H7 (cell line): ENCODE data around the gene CYBA. TPM values are rescaled to one million over a fixed set of nuclear protein-coding genes. Genes with fewer than 3 reads are reported as not detected.

ENCODE experiments used
- DNase-seq: peaks from one replicate; pipeline ENCODE4 v3.0.0; 2012
- H3K27me3 ChIP-seq: 2 replicates; pipeline ENCODE4 v1.6.0; 2011; ENCODE audit warnings: mild to moderate bottlenecking, low read length; ENCODE audit not compliant: control insufficient read depth, insufficient read depth
- H3K36me3 ChIP-seq: replicated peaks from 2 replicates; pipeline ENCODE4 v1.5.1; 2011; ENCODE audit warnings: low read length; ENCODE audit not compliant: control insufficient read depth, insufficient read depth
- H3K4me3 ChIP-seq: 2 replicates; pipeline ENCODE4 v1.5.1; 2011; ENCODE audit warnings: low read depth, mild to moderate bottlenecking, control low read depth, low read length, moderate library complexity; ENCODE audit not compliant: insufficient read depth
- total RNA-seq: library from RNA; depleted of rRNA; stranded (reverse); fragments of >200 nt; shearing (Covaris generic); gene quantifications from 2 replicates; pipeline ENCODE4 v1.2.3, GENCODE V29; 2014

CYBA gene
- total RNA-seq, 1 experiment from 2014 or later, result 215 TPM

DNA sequence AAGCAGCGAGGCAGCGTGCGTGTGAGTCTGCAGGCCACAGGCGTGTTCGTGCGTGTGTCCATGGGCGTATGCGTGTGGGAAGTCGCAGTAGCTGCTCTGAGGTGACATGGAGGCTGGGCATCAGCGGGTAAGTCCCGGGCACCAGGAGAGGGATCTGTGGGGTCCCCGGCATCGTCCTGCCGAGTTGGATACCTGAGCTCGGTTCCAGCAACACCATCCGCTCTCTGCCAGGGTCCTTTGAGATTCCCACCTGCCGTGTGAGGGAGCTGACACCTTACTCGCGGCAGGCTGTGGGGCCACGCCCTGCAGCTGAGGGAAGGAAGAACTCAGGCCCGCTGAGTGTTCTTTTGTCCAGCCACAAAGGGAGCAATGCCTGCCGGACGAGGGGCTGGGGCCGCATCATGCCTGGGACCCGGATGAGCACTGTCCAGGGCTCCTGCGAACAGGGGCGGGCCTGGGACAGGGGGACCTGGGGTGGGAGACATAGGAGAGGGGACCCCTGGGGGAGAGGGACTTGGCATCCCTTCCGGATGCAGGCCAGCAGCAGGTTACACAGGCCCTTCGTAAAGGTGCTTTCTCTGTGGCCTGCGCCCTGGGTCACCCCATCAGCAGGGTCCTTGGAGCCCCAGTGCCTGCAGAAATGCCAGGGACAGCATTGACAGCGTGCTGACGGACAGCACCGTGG lies 40.4 kb upstream of the CYBA start:
- DNase-seq, result no peak
- Histone ChIP-seq H3K36me3 (no peaks in the 10 kb centered on the region), H3K4me3 (no peak overlapping the region), H3K27me3 (peaks cover 15% of the 10 kb centered on the region)

DNA sequence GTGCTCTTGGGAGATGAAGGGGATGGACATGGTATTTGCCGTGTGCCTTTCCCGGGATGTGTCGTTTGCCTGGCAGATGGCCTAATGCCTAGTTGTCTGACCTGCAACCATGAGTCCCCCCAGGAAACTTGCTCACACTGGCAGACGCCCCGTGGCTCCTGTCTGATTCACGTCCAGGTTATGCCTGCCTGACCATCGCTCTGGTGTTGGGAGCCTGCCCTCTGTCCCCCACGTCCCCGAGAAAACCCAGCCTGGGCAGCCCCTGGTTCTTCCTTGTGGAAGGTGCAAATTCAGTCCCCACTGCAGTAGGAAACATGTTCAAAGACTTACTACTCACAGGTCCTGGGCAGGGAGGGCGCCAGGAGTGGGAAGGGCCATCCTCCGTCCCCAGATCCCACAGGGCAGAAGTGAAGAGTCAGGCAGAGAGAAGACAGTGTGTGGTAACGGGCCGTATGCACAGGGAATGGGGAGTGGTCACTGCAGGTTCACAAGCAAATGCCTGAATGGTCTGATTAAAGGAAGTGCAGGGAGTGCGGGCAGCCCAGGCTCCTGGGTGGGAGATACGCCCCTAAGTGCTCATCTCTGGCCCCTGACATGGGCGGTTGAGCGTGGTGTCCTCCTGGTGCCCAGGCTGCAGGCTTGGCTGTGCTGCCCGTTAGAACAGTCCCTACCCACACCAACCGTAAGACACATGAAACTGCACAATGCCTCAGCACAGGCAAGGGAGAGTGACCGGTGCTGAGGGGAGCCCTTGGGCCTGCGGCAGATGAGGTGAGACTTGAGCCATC lies 39.7 kb upstream of the CYBA start:
- no peaks in the 10 kb centered on the region for H3K36me3 ChIP-seq
- DNase-seq, result no peak
- peaks cover 20% of the 10 kb centered on the region for H3K27me3 ChIP-seq
- no peak overlapping the region for H3K4me3 ChIP-seq

DNA sequence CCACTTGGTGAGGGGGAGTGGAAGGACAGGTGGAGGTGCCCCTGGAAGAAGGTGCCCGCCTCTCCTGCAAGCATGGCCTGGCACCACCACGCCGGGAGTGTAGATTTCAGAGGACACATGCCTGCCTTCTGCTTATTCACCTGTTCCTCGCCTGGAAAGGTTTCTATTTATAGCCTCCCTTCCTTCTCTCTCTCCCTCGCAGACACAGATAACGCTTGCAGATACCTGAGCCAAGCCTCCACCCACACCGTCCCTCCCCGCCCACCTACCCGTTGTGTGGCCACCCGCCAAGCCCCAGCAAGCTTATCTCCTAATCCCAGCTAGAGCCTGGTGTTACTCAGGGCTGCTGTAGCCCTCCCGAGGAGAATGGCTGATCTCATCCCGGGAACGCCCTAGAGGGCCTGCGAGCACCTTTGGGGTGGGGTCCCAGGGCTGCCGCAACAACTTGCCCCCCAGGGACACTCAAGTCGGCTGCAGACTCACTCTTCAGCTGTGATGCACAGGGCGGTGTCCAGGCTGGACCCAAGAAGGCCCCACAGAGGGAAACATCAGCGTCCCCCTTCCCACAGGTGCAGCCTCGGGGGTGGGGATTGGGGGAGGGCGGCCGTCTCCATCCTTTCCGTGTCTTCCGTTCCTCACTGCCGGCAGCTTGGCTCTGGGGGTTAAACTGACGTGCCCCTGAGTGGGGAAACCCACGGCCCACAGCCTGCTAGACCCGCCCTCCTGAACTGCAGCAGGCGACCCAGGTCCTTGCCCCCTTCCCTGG lies 37.3 kb upstream of the CYBA start:
- no peaks in the 10 kb centered on the region for H3K36me3 ChIP-seq
- H3K27me3 ChIP-seq, result peaks cover 28% of the 10 kb centered on the region
- H3K4me3 ChIP-seq, result no peak overlapping the region
- peak; percentile 86 for DNase-seq

DNA sequence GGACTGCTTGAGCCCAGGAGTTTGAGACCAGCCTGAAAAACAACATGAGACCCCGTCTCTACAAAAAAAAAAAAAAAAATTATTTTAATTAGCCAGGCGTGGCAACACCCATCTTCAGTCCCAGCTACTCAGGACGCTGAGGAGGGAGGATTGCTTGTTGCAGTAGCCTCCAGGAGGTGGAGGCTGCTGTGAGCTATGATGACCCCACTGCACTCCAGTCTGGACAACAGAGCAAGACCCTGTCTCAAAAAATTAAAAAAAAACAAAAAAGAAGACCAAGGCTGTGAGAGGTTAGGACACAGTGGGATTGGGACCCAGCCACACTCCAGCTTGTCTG lies 36.8 kb upstream of the CYBA start:
- Histone ChIP-seq H3K27me3 (peaks cover 28% of the 10 kb centered on the region), H3K4me3 (no peak overlapping the region), H3K36me3 (no peaks in the 10 kb centered on the region)
- no peak for DNase-seq

DNA sequence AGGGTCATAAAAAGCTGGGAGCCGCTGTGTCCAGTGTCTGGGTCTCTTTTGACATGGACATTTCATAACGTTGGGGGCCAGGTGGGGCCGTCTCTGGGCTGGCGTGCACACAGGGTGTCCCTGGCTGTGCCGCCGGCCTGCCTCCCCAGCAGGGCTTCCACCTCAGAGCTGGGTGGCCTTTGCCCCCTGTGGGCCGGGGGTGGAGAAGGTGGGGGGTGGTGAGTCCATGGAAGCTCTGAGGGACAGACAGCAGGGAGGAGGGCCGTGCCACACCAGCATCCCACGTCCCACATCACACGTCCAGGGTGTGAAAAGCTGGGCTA lies 36.4 kb upstream of the CYBA start:
- Histone ChIP-seq H3K27me3 (peaks cover 28% of the 10 kb centered on the region), H3K4me3 (no peak overlapping the region), H3K36me3 (no peaks in the 10 kb centered on the region)
- no peak for DNase-seq

DNA sequence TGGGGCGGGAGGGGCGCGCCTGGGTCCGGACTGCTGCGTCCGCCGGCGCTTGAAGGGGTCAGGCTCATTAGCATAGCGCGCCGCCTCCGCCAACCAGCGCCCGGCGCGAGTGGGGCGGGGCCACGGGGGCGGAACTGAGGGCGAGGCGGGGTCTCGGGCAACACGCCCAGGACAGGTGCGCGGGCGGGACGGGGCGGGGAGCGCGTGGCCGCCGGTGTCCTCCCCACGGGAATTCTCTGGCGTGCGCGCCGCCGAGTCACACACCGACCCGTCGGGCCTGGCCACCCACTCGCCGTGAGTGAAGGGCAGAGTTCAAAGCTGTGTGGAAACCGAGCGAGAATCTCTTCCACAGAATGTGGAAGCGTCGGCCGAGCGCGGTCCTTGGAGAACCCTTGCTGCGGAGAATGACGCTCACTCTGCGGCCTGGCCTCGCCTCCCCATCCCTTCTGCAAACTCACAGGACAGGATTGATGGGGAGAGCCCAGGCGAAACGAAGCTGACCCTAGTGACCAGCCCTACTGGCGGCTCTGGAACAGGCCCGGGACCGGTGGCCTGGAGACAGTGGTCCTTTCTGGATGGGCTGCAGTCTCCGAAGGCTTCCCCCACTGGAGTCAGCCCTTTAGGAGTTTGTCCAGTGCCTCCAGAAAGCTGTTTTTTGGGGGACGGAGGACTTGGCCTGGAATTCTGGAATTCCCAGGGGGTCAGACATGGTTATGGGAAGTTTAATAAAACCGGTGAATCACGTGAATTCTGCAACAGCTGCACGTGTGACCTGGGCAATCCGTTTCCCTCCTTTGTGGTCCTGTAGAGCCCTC lies 35.8 kb upstream of the CYBA start, which contains the start of gene SNAI3:
Gene SNAI3 (minus strand): TSS at position 69 of the 815 bp plus-strand sequence. CDS start 101 bp downstream, outside the sequence.
- no peaks in the 10 kb centered on the region for H3K36me3 ChIP-seq
- H3K27me3 ChIP-seq, result peaks cover 28% of the 10 kb centered on the region
- DNase-seq, result peak; percentile 100

DNA sequence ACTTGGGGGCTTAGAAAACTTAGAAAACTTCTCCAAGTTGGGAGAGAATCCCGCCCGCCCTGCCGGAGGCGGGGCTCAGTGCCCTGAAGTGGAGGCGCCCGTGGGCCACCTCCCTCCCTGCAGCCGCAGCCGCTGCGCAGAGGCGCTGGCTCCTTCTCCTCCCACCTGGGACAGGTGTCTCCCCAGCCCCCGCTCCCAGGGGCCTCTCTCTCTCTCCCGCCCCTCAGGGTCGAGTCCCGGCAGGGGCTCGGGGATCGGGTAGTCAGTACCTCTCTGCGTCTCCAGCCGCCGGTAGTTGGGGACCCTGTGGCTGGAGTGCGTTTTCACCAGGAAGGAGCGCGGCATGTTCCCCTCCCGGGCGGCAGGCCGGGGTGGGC lies 35.2 kb upstream of the CYBA start:
- H3K27me3 ChIP-seq, result peaks cover 28% of the 10 kb centered on the region
- DNase-seq, result no peak
- H3K4me3 ChIP-seq, result peak overlapping the region; percentile 63
- H3K36me3 ChIP-seq, result no peaks in the 10 kb centered on the region

More for the DNA sequence above, 35.8 kb upstream of the CYBA start, which contains the start of gene SNAI3:
- peak within 1 kb of the TSS; percentile 63 for H3K4me3 ChIP-seq

DNA sequence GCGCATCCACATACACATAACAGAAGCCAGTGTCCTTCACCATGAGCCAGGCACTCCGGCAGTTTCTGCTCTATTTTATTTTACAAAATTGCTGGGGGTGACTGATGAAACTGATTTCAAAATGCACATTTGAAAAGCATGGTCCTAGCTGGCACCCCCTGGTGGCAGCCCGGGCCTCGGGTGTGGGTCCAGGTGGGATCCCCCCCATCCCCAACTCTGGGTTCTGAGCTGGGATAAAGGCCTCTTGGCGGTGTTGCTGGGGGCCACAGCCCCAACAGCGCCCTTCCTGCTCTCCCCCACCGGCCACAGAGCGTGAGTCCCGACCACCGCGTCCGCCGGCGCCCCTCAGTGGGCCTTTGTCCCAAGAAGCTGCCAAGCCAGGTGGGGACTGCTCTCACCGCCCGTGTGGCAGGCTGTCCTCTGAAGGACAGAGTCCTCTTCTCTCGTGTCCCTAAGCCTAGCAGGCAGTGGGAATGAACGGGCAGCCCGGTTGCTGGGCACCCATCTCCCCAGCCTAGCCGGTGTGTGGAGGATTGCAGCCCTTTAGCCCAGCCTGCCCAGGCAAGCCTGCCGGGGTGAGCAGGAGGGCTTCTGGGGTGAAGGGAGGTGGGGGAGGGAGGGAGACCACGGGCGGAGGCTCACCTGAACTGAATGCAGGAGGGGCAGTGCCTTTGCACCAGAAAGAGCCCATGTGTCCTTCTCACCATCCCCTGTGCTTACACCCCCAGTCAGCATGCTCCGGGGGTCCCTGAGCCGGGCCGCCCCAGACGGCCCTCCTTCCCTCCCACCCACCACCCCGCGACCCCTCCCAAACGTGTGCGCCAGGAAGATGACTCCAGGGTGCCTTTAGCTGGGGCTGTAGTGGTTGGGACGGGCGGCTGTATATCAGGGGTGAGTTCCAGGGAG lies 34.6 kb upstream of the CYBA start:
- H3K27me3 ChIP-seq, result peaks cover 28% of the 10 kb centered on the region
- no peaks in the 10 kb centered on the region for H3K36me3 ChIP-seq

DNA sequence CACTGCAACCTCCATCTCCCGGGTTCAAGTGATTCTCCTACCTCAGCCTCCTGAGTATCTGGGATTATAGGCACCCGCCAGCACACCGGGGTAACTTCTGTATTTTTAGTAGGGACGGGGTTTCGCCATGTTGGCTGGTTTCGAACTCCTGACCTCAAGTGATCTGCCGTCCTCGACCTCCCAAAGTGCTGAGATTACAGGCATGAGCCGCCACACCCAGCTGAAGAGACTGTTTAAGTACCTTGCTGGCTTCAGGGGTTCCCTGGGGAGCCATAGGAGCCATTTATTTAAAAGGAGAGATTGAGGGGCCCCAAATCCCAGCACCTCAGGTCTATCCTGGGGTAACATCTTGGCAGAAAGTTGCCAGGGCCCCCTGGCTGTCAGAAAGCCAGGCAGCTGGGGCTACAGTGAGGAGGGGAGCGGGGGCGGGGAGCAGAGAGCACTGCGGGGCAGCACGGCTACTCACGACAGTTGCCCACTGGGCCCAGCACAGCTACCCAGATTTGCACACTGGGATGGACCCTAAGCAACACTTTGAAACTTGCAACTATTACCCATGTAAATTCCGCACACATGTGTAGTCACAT lies 33.8 kb upstream of the CYBA start:
- no peaks in the 10 kb centered on the region for H3K36me3 ChIP-seq
- peak; percentile 85 for DNase-seq
- H3K27me3 ChIP-seq, result peaks cover 28% of the 10 kb centered on the region
- no peak overlapping the region for H3K4me3 ChIP-seq

More for the DNA sequence above, 34.6 kb upstream of the CYBA start:
- H3K4me3 ChIP-seq, result peak overlapping the region; percentile 63
- peak; percentile 95 for DNase-seq

DNA sequence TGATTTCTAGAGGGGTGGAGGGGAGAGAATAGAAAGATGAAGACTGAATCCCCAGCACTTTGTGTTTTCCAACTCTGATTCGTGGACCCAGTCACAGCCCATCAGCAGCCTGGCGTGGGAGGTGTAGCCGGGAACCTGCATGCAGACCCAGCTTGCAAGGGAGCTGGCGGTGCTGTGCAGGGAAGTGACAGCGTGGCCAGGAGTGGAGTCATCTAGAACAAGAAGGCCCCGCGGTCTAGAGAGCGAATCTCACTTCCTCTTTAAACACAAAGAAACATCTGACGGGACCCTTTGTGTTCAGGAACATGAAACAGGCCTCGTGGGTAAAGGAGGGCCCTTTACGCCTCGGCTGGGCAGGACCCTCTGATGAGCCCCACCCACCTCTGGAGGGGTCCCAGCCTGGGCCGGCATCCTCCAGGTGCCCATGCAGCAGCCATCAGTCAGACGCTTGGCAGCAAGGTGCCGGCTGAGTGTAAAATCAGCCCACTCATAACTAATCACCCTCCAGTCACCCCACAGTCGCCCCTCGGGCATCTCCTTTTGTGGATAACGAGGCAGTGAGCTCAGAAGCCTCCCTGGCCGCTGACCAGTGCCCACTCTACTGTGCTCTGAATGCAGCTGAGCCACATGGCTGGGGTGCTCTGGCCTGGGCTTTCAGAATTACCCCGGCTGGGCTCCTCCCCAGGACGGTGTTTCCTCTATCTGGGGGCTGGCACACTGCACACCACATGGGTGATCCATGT lies 31.0 kb upstream of the CYBA start:
- peaks cover 17% of the 10 kb centered on the region for H3K27me3 ChIP-seq

DNA sequence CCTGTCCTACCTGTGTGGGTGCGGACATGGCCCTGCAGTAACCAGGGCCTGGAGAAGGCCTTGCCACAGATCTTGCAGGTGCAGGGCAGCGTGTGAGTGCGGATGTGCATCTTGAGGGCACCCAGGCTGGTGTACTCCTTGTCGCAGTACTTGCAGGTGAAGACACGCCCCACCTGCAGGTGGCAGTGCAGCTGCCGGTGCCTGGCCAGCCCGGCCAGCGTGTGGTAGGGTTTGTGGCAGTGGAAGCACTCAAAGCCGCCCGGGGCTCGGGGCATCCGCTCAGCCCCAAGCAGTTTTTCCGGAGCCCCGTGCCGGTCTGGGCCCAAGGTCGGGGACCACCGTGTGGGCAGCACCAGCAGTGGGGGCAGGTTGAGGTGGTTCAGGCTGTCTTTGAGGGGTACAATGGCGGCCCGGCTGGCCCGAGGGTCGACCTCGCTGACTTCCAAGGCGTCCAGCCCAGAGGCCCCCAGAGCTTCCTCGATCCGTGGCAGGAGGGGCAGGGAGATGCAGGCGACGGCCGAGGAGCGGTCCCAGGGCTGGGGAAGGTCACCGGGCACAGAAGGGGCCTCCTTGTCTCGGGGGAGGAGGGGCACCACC lies 30.3 kb upstream of the CYBA start:
- no peak overlapping the region for H3K4me3 ChIP-seq
- DNase-seq, result peak; percentile 95
- H3K27me3 ChIP-seq, result peaks cover 13% of the 10 kb centered on the region; the same call in 1 of the 2 replicates
- no peaks in the 10 kb centered on the region for H3K36me3 ChIP-seq

More for the DNA sequence above, 31.0 kb upstream of the CYBA start:
- no peak overlapping the region for H3K4me3 ChIP-seq
- H3K36me3 ChIP-seq, result no peaks in the 10 kb centered on the region
- DNase-seq, result no peak

DNA sequence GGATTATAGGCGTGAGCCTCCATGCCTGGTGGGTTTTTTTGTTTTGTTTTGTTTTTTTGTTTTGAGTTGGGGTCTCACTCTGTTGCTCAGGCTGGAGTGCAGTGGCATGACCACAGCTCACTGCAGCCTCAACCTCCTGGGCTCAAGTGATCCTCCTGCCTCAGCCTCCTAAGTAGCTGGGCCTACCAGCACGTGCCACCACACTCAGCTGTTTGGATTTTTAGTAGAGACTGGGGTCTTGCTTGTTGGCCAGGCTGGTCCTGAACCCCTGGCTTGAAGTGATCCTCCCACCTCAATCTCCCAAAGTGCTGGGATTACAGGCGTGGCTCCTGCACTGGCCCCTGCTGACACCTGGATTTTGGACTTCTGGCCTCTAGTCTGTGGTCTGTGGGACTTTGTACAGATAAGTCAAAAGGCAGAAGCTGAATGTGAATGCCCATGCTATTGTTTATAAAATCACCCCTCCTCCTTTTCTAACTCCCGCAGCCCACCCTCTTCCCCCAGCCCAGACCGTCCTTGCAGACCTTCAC lies 29.8 kb upstream of the CYBA start:
- Histone ChIP-seq H3K4me3 (no peak overlapping the region), H3K36me3 (no peaks in the 10 kb centered on the region), H3K27me3 (peaks cover 8% of the 10 kb centered on the region; the same call in 1 of the 2 replicates)
- DNase-seq, result no peak
